ENCODE data around the gene NDC80. TPM values are rescaled to one million over a fixed set of nuclear protein-coding genes. Genes with fewer than 3 reads are reported as not detected.
"Not testable (repeated sequence)": the region's sequence is repeated elsewhere in the genome, so short reads cannot be mapped to it uniquely, and the experiment has no call there.

NDC80 gene
- total RNA-seq, 1 donor from 2014 or later = 98.1 TPM

DNA sequence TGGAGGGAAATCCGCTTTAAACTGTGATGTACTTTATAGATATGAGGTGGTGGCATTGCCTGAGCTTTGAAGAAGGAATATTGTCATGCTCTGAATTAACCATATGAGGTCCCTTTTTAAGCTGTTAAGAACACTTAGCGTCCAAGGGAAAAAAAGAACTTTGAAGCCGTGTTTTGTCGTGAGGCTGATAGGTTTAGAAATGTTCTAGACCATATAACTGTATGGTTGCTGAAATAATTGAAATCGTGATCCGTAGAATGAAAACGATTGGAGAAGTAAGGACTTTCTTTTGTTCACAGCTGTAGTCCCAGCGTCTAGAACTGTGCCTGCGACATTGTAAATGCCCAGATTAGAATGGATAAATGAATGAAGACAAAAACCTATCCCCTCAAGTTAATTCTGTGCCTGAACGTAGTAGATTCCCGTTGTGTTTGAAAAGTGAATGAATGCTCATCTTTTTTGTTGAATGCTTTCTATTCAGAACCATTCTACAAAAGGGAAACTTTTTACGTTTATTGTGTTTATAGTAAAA is 85.7 kb downstream of the NDC80 start:
- no peak for TF ChIP-seq EZH2 (IDR thresholded peaks at IDR 0.05)
- TF ChIP-seq, protein P1, sequence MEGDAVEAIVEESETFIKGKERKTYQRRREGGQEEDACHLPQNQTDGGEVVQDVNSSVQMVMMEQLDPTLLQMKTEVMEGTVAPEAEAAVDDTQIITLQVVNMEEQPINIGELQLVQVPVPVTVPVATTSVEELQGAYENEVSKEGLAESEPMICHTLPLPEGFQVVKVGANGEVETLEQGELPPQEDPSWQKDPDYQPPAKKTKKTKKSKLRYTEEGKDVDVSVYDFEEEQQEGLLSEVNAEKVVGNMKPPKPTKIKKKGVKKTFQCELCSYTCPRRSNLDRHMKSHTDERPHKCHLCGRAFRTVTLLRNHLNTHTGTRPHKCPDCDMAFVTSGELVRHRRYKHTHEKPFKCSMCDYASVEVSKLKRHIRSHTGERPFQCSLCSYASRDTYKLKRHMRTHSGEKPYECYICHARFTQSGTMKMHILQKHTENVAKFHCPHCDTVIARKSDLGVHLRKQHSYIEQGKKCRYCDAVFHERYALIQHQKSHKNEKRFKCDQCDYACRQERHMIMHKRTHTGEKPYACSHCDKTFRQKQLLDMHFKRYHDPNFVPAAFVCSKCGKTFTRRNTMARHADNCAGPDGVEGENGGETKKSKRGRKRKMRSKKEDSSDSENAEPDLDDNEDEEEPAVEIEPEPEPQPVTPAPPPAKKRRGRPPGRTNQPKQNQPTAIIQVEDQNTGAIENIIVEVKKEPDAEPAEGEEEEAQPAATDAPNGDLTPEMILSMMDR (IDR thresholded peaks at IDR 0.05) = no peak
- TF ChIP-seq EZH2phosphoT487 (IDR thresholded peaks at IDR 0.05) = no peak
- H3F3A ChIP-seq (ENCODE audit: low read depth) = peaks cover 16% of the 10 kb centered on the region
- no peak overlapping the region for H2AFZ ChIP-seq (replicated peaks)
- H3K79me2 ChIP-seq (ENCODE audit: low read depth) = peaks cover 60% of the 10 kb centered on the region
- peak; percentile 43 for DNase-seq (ENCODE audit: low spot score)
- H4K20me1 ChIP-seq (ENCODE audit: low read depth) = peaks cover 39% of the 10 kb centered on the region
- Mint-ChIP-seq H3K36me3 (peaks cover 16% of the 10 kb centered on the region), H3K27ac (peak overlapping the region; percentile 80), H3K9me3 (peaks cover 9% of the 10 kb centered on the region), H3K4me3 (peak overlapping the region; percentile 97), H3K27me3 (ENCODE audit: insufficient read depth, low read depth) (peaks cover 2% of the 10 kb centered on the region), H3K4me1 (peaks cover 25% of the 10 kb centered on the region)
- H3K4me2 ChIP-seq = peak overlapping the region; percentile 86
- H3K27ac ChIP-seq = no peak overlapping the region
- H3K36me3 ChIP-seq = no peaks in the 10 kb centered on the region
- peak overlapping the region; percentile 48 for H3K9ac ChIP-seq
- H3K4me3 ChIP-seq = peak overlapping the region; percentile 74
- H3K9me3 ChIP-seq (ENCODE audit: low read depth) = no peaks in the 10 kb centered on the region
- peaks cover 26% of the 10 kb centered on the region for H3K27me3 ChIP-seq
- peaks cover 5% of the 10 kb centered on the region for H3K4me1 ChIP-seq

- Histone ChIP-seq H3K4me3 (peak overlapping the region; percentile 74), H3K9ac (no peak overlapping the region), H3K9me3 (ENCODE audit: low read depth) (no peaks in the 10 kb centered on the region), H3K27me3 (peaks cover 21% of the 10 kb centered on the region), H3K4me1 (peaks cover 5% of the 10 kb centered on the region), H3F3A (ENCODE audit: low read depth) (peaks cover 16% of the 10 kb centered on the region), H3K4me2 (peak overlapping the region; percentile 86), H4K20me1 (ENCODE audit: low read depth) (peaks cover 39% of the 10 kb centered on the region), H3K27ac (no peak overlapping the region), H2AFZ (replicated peaks) (no peak overlapping the region), H3K79me2 (ENCODE audit: low read depth) (peaks cover 69% of the 10 kb centered on the region), H3K36me3 (no peaks in the 10 kb centered on the region)
- Mint-ChIP-seq H3K27ac (no peak overlapping the region), H3K4me1 (peaks cover 25% of the 10 kb centered on the region), H3K4me3 (peak overlapping the region; percentile 97), H3K9me3 (peaks cover 12% of the 10 kb centered on the region), H3K27me3 (ENCODE audit: insufficient read depth, low read depth) (peaks cover 2% of the 10 kb centered on the region), H3K36me3 (peaks cover 20% of the 10 kb centered on the region)
- no peak for DNase-seq (ENCODE audit: low spot score)
- TF ChIP-seq, protein P1 (IDR thresholded peaks at IDR 0.05) = no peak
- no peak for TF ChIP-seq EZH2 (IDR thresholded peaks at IDR 0.05)
- TF ChIP-seq EZH2phosphoT487 (IDR thresholded peaks at IDR 0.05) = no peak
Measured at GRCh38 chr18:2657788-2658458, 86.6 kb downstream of the NDC80 start.

- H3K4me3 Mint-ChIP-seq; H3K4me1 ChIP-seq; H3K9me3 ChIP-seq (ENCODE audit: low read depth); H3K9ac ChIP-seq; H3K27me3 ChIP-seq; H3K27me3 Mint-ChIP-seq (ENCODE audit: insufficient read depth, low read depth); H3K27ac Mint-ChIP-seq; H3K27ac ChIP-seq; DNase-seq (ENCODE audit: low spot score); H3F3A ChIP-seq (ENCODE audit: low read depth); H3K4me2 ChIP-seq; H3K4me3 ChIP-seq; H3K36me3 ChIP-seq; H2AFZ ChIP-seq (replicated peaks): not testable (repeated sequence)
- H3K4me1 Mint-ChIP-seq = peaks cover 15% of the 10 kb centered on the region
- peaks cover 36% of the 10 kb centered on the region for H3K36me3 Mint-ChIP-seq
- Histone ChIP-seq H3K79me2 (ENCODE audit: low read depth) (peaks cover 98% of the 10 kb centered on the region), H4K20me1 (ENCODE audit: low read depth) (peaks cover 47% of the 10 kb centered on the region)
- peaks cover 12% of the 10 kb centered on the region for H3K9me3 Mint-ChIP-seq
Measured at GRCh38 chr18:2660849-2661248, 89.5 kb downstream of the NDC80 start.

GRCh38 chr18:2662288-2662687 is 90.9 kb downstream of the NDC80 start:
- H3K27me3 ChIP-seq; H3K4me3 Mint-ChIP-seq; H3K4me1 ChIP-seq; DNase-seq (ENCODE audit: low spot score); H3K27ac Mint-ChIP-seq; H3K27me3 Mint-ChIP-seq (ENCODE audit: insufficient read depth, low read depth); H2AFZ ChIP-seq (replicated peaks); H3K9me3 ChIP-seq (ENCODE audit: low read depth); H3K4me1 Mint-ChIP-seq; H3F3A ChIP-seq (ENCODE audit: low read depth); H3K4me3 ChIP-seq; H3K36me3 ChIP-seq; H3K4me2 ChIP-seq; H3K27ac ChIP-seq; H3K9ac ChIP-seq: not testable (repeated sequence)
- H3K79me2 ChIP-seq (ENCODE audit: low read depth) = peaks cover 98% of the 10 kb centered on the region
- H4K20me1 ChIP-seq (ENCODE audit: low read depth) = peaks cover 33% of the 10 kb centered on the region
- Mint-ChIP-seq H3K36me3 (peaks cover 38% of the 10 kb centered on the region), H3K9me3 (peaks cover 12% of the 10 kb centered on the region)

Data from neural progenitor cell (in vitro differentiated cells).